B cell (primary cell): ENCODE data around the gene HGS. TPM values are rescaled to one million over a fixed set of nuclear protein-coding genes. Genes with fewer than 3 reads are reported as not detected.

Source experiments
- ATAC-seq: fragments of 200-7000 bp; cut with Tn5 transposase; one replicate; pipeline ENCODE4 v1.10.0; 2021; ENCODE audit warnings: low read depth, mild to moderate bottlenecking, moderate number of reproducible peaks, moderate library complexity
- CTCF ChIA-PET: fragments of 350-600 bp; sonication (Branson Sonifier 250); formaldehyde crosslinking; loops from one replicate; lab custom pipeline; 2021; ENCODE audit warnings: antibody characterized with exemption, inconsistent platforms; lab: Charles Lee
- POLR2A ChIA-PET: fragments of 350-600 bp; sonication (Branson Sonifier 250); formaldehyde crosslinking; loops from one replicate; lab custom pipeline; 2021; ENCODE audit warnings: antibody characterized with exemption; lab: Charles Lee
- DNase-seq: peaks from one replicate; pipeline ENCODE4 v3.0.0; 2013
- H2AFZ ChIP-seq: 2 replicates; pipeline ENCODE4 v1.6.1; 2012; ENCODE audit warnings: mild to moderate bottlenecking, low read depth, low read length; ENCODE audit not compliant: insufficient read depth, poor library complexity, severe bottlenecking
- H3K27ac ChIP-seq, 2 donors: 1 replicate in 1 of 2; 2 replicates in 1 of 2; pipeline ENCODE4 v1.5.1; 2012 to 2013; ENCODE audit warnings: low read length in 2 of 2, mild to moderate bottlenecking in 2 of 2, moderate library complexity in 1 of 2
- H3K27me3 ChIP-seq, 4 experiments: fragments of 200-600 bp in 1 of 4; sonication (generic) in 1 of 4; replicated peaks in 1 of 4; 1 replicate in 2 of 4; 2 replicates in 2 of 4; pipeline versions ENCODE4 v1.6.1 to v1.7.0; 2013 to 2016; ENCODE audit warnings: low read length in 3 of 4, mild to moderate bottlenecking in 2 of 4, mixed read lengths in 1 of 4, moderate library complexity in 1 of 4; ENCODE audit not compliant: insufficient read depth in 4 of 4, control insufficient read depth in 3 of 4; ENCODE audit errors: control extremely low read depth in 1 of 4
- H3K36me3 ChIP-seq, 2 experiments: replicated peaks in 1 of 2; 1 replicate in 1 of 2; 2 replicates in 1 of 2; pipeline versions ENCODE4 v1.6.1 to v1.7.1; 2013; ENCODE audit warnings: low read length in 1 of 2; ENCODE audit not compliant: insufficient read depth in 2 of 2, control insufficient read depth in 1 of 2; ENCODE audit errors: control extremely low read depth in 1 of 2, extremely low read depth in 1 of 2
- H3K4me1 ChIP-seq, 2 donors: fragments of 200-600 bp in 1 of 2; sonication (generic) in 1 of 2; 1 replicate in 1 of 2; 2 replicates in 1 of 2; pipeline versions ENCODE4 v1.5.1 to v1.6.1; 2013 to 2017; ENCODE audit warnings: low read length in 2 of 2; ENCODE audit not compliant: control insufficient read depth in 2 of 2, insufficient read depth in 2 of 2
- H3K4me2 ChIP-seq: replicated peaks from 2 replicates; pipeline ENCODE3; 2012; ENCODE audit warnings: mild to moderate bottlenecking, low read depth, low read length; ENCODE audit not compliant: poor library complexity, severe bottlenecking
- H3K4me3 ChIP-seq, 5 experiments: fragments of 200-600 bp in 1 of 5; sonication (generic) in 1 of 5; 1 replicate in 3 of 5; 2 replicates in 2 of 5; pipeline versions ENCODE4 v1.5.1 to v1.7.0; 2011 to 2016; ENCODE audit warnings: low read length in 4 of 5, mild to moderate bottlenecking in 4 of 5, low read depth in 2 of 5, control low read depth in 1 of 5, moderate library complexity in 1 of 5; ENCODE audit not compliant: insufficient read depth in 1 of 5; ENCODE audit errors: control extremely low read depth in 1 of 5, extremely low read depth in 1 of 5
- H3K79me2 ChIP-seq: fragments of 200-600 bp; sonication (generic); one replicate; pipeline ENCODE4 v1.6.0; 2016; ENCODE audit warnings: low read length; ENCODE audit not compliant: control insufficient read depth, insufficient read depth
- H3K9ac ChIP-seq: fragments of 200-600 bp; sonication (generic); 2 replicates; pipeline ENCODE4 v1.6.1; 2017; ENCODE audit warnings: mild to moderate bottlenecking, low read length, moderate library complexity
- H3K9me3 ChIP-seq, 3 donors: one replicate each; pipeline versions ENCODE4 v1.6.1 to v1.7.1; 2013; ENCODE audit warnings: low read length in 2 of 3; ENCODE audit not compliant: control insufficient read depth in 2 of 3, insufficient read depth in 1 of 3; ENCODE audit errors: control extremely low read depth in 1 of 3
- H4K20me1 ChIP-seq: 2 replicates; pipeline ENCODE4 v1.6.0; 2012; ENCODE audit warnings: mild to moderate bottlenecking, low read length; ENCODE audit not compliant: insufficient read depth, control insufficient read depth, poor library complexity, severe bottlenecking
- H3K27ac Mint-ChIP-seq: one replicate; pipeline ENCODE4 v1.8.0; 2021; ENCODE audit warnings: mixed read lengths
- H3K27me3 Mint-ChIP-seq: one replicate; pipeline ENCODE4 v1.8.0; 2021; ENCODE audit warnings: mixed read lengths
- H3K4me1 Mint-ChIP-seq: one replicate; pipeline ENCODE4 v1.8.0; 2021; ENCODE audit warnings: mixed read lengths
- H3K4me3 Mint-ChIP-seq: one replicate; pipeline ENCODE4 v1.8.0; 2021; ENCODE audit warnings: mixed read lengths
- H3K9me3 Mint-ChIP-seq: one replicate; pipeline ENCODE4 v1.8.0; 2022; ENCODE audit warnings: mixed read lengths; ENCODE audit not compliant: insufficient read depth
- CTCF ChIP-seq: fragments of 200-600 bp; IDR thresholded peaks from one replicate; pipeline ENCODE4 v1.8.0; 2022; ENCODE audit warnings: antibody characterized with exemption, mild to moderate bottlenecking
- EZH2 ChIP-seq: IDR thresholded peaks from 2 replicates; pipeline ENCODE4 v1.6.1; 2012; ENCODE audit warnings: borderline replicate concordance, low read depth, mild to moderate bottlenecking, moderate library complexity, low read length; ENCODE audit not compliant: insufficient read depth, poor library complexity, severe bottlenecking
- WGBS: methylation state at CpG from one replicate; pipeline ENCODE4 v1.1.5; 2013; ENCODE audit warnings: missing lambda C conversion rate; ENCODE audit not compliant: insufficient coverage; 5-methylcytosine and 5-hydroxymethylcytosine counted together
- intact Hi-C: fragments of 100-400 bp; cut with micrococcal nuclease; formaldehyde crosslinking; loops from one replicate; pipeline ENCODE4 v1.10.0; 2022
- polyA plus RNA-seq: library from polyadenylated mRNA; depleted of rRNA; stranded (reverse); fragments of >200 nt; gene quantifications from 2 replicates; pipeline ENCODE4 v1.2.3, GENCODE V29; 2012
- total RNA-seq, 2 donors: library from RNA; stranded (reverse); fragments of 120-200 nt in 1 of 2; gene quantifications; 1 replicate in 1 of 2; 2 replicates in 1 of 2; pipeline versions ENCODE4 v1.2.3 to v1.2.4, GENCODE V29; 2013 to 2022

HGS gene
- total and polyA plus RNA-seq, 2 donors (not counting 1 experiment from before 2014, with no cell fraction given) = 184 to 220 TPM

DNA sequence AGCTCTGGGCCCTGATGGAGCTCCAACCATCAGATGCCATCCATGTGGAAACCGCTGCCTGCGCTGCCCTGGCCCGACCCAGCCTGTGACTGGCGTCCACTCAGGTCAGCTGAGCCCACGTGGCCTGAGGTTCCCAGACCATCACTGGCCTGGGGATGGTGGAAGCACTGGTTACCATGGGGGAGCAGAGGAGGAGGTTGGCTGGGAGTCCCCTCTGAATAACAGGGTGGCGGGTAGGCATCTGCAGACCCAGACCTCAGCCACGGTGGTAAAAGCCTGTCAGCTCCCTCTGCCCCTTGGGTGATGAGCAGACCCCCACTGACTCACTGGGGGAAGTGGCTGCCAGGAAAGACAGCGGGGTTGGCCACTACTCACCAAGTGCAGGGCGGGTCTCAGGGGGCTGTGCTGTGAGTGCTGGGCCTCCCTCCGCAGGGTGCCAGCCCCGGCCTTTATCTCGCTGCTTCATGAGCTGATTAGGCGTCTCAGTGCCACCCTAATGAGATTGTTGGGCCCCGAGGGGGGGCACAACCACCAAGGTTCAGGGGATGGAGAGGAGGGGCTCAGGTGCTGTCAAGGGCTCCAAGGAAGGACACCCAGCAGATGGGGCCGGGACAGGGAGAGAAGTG is 27.6 kb upstream of the HGS start, which contains the start of gene PDE6G:
PDE6G (minus strand) TSS at position 425 of the 626 bp plus-strand sequence. CDS start 3,237 bp downstream, outside the sequence.
- H3K27me3 ChIP-seq = peaks cover 0 to 14% (median 2%) of the 10 kb centered on the region in 4 experiments
- no peak within 1 kb of the TSS for H3K4me3 Mint-ChIP-seq
- H3K36me3 ChIP-seq = no peaks in the 10 kb centered on the region
- H3K4me1 Mint-ChIP-seq = peaks cover 15% of the 10 kb centered on the region
- H3K9me3 Mint-ChIP-seq = no peaks in the 10 kb centered on the region
- H3K4me3 ChIP-seq = no peak within 1 kb of the TSS
- peaks cover 4% of the 10 kb centered on the region for H3K27me3 Mint-ChIP-seq
- H3K9me3 ChIP-seq = no peaks in the 10 kb centered on the region
- WGBS = 87% methylated on average over 15 of the region's 15 CpGs
- H3K79me2 ChIP-seq = no peaks in the 10 kb centered on the region
- no peak within 1 kb of the TSS for H3K27ac Mint-ChIP-seq
- ChIA-PET POLR2A (interaction anchor here (0.9 kb wide), 1 partner anchor 15 kb away, joined by 3 read pairs; no protein-coding TSS in a partner anchor), CTCF (no interaction called here)
- no peak for TF ChIP-seq CTCF
- no peak for TF ChIP-seq EZH2
- peaks cover 12 to 18% of the 10 kb centered on the region in 2 donors for H3K4me1 ChIP-seq
- intact Hi-C loops = no loop called here
- DNase-seq (no peak), ATAC-seq (no peak)
- no peaks in the 10 kb centered on the region for H4K20me1 ChIP-seq
- no peak within 1 kb of the TSS for H3K9ac ChIP-seq
- H3K27ac ChIP-seq = no peak within 1 kb of the TSS
- H3K4me2 ChIP-seq = no peak within 1 kb of the TSS
- H2AFZ ChIP-seq = no peak within 1 kb of the TSS

GRCh38 chr17:81656835-81657234 is 27.0 kb upstream of the HGS start:
- no peaks in the 10 kb centered on the region for H4K20me1 ChIP-seq
- no peaks in the 10 kb centered on the region for H3K9me3 ChIP-seq
- Mint-ChIP-seq H3K27me3 (peaks cover 2% of the 10 kb centered on the region), H3K9me3 (no peaks in the 10 kb centered on the region), H3K27ac (no peak overlapping the region), H3K4me3 (no peak overlapping the region), H3K4me1 (peaks cover 14% of the 10 kb centered on the region)
- no peak overlapping the region for H3K27ac ChIP-seq
- POLR2A ChIA-PET = no interaction called here
- DNase-seq (no peak), ATAC-seq (no peak)
- H2AFZ ChIP-seq = no peak overlapping the region
- no peaks in the 10 kb centered on the region for H3K79me2 ChIP-seq
- no peak overlapping the region for H3K4me2 ChIP-seq
- H3K27me3 ChIP-seq = peaks cover 0 to 8% (median 2%) of the 10 kb centered on the region in 4 experiments
- no peak overlapping the region for H3K4me3 ChIP-seq
- H3K36me3 ChIP-seq = no peaks in the 10 kb centered on the region
- peaks cover 12 to 18% of the 10 kb centered on the region in 2 donors for H3K4me1 ChIP-seq
- TF ChIP-seq EZH2 = no peak
- TF ChIP-seq CTCF = no peak
- intact Hi-C loops = no loop called here
- CTCF ChIA-PET = no interaction called here
- no peak overlapping the region for H3K9ac ChIP-seq
- 49% methylated on average over 4 of the region's 4 CpGs for WGBS
